ENCODE results near the gene RBMS2.

- TF ChIP-seq CTCF (IDR thresholded peaks at IDR 0.05) (no peak), POLR2A (IDR thresholded peaks at IDR 0.05) (no peak), POLR2AphosphoS5 (IDR thresholded peaks at IDR 0.05) (no peak)
Measured at GRCh38 chr12:56601503-56601902, 79.9 kb downstream of the RBMS2 start.

All from upper lobe of left lung (tissue), 4 donors.